GM18867 (cell line): Measurements from ENCODE around the gene XYLT2.
A peak's percentile ranks its signal among the peaks of the same experiment; 100 is the strongest.

Experiments used
- ATAC-seq: cut with Tn5 transposase; IDR thresholded peaks from one replicate; pipeline ENCODE4 v1.9.1; 2021; ENCODE audit warnings: mild to moderate bottlenecking, moderate library complexity; ENCODE audit not compliant: unreplicated experiment

The XYLT2 gene

GRCh38 chr17:50363217-50364060 is 17.5 kb downstream of the XYLT2 start:
- no peak for ATAC-seq

DNA sequence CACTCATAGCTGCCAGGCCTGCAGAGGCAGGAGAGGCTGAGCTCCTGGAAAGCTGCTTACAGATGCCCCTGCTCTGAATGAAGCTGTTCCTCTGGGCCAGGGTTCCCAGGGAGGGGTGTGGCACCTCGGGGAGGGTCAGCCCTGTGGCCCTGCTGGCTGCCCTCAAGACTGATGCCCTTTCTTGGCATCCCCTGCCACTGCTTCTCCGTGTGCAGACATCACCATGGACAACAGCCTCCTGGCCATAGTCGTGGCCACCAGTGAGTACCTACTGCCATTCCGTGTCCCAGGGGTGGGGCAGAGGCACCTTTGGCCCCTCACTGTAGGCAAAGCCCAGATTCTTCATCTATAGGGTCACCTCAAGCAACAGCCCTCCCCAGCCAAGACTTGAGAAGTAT is 18.1 kb downstream of the XYLT2 start:
- ATAC-seq: no peak

DNA sequence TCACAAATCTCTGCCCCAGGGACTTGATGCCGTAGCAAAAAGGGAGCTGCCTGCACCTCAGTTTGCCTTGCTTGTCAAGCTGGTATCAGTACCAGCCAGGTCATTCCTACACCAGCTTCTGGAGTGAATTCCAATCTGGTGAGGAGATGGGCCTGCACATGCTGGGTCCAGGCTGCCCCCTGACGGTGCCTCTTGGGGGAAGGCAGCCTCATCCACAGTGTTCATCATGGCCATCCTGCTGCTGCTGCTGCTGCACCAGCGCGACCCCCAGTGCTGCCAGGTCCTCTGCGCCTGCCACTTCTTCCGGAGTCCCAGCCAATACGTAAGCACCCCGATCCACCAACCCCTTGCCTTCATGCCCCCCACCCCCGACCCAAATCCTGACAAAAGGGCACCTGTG is 18.8 kb downstream of the XYLT2 start:
- no peak for ATAC-seq

DNA sequence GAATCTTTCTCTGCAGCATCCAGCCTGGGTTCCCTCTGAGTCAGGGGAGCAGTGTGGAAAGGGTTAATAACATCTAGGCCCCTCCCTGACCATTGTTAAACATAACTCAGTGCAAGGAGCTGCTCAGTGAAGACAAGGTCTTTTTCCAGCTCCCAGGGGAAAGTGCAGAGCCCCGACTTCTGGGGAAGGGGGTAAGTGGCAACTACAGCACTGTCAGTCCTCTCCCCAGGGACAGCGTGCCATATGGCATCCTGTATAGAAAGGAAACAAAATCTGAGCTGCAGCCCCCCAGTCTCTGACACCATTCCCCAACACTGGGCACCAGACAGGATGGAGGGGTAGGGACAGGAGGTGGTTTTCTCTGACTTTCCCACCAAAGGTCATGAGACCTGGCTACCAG is 19.2 kb downstream of the XYLT2 start:
- no peak for ATAC-seq

DNA sequence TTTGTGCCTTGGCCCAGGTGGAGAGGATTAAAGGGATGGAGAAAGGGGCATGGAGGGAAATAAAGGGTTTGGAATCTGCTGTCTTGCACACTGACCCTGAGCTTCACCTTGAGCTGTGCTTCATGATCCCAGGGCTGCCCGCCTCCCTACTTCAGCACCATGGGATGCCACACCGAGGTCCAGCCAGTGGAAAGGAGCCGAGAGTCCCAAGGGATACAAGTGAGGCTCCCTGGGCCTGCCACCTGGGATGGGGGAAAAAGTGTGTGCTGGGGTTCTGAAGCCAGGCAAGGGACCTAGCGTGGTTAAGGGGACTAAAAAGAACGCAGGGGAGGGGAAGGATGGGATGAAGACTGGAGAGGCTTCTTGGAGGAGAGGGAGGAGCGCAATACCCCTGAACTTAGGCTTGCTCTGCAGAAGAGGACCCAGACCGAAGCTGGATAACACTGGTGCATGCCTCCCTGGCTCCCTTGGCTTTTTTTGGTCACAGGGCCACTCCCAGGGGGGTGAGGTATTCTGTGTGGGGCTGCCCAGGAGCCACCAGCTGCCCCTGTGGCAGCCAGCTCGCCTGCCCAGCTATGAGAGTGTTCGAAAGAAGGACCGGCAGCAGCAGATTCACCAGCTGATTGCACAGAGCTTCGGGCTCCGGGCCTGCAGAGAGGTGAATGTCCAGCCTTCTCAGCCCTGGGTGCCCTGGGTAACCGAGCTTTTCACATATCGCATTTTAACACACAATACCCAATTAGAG is 19.9 kb downstream of the XYLT2 start:
- no peak for ATAC-seq

DNA sequence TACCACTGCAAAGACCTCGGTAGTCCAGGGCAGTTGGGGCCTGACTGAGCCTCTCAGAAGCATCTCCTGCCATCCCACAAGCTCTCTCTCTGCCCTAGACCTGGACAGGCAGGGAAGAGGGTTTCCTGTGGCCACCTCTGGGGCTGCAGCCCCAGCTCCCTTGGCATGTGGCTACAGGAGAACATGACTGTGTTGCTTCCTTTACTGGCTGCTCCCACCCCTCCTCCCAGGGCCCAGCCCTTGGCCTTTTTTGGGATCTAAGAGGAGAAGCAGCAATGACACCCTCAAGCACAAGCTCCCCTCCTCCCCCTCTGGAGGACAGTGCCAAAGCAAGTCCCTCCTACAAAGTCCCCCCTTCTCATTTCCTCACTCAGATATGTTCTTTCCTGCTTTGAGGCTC is 21.5 kb downstream of the XYLT2 start:
- ATAC-seq: no peak

DNA sequence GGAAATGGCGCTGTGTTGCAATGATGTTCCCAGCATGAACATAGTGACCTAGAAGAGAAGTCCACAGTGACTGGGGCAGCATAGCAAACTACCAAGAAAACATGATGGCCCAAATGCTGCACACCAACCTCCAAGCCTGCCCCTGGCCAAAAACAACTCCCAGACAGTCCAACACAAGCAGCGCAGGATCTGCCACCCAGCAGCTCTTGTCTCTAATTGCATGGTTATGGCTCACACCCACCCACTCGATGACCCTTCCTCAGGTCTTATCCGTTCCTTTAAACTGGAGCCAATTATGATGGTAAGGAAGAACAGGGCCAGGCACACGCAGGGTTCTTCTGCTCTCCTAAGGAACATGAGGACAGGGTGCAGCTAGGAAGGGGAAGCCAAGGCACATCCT is 24.1 kb downstream of the XYLT2 start:
- ATAC-seq: no peak

DNA sequence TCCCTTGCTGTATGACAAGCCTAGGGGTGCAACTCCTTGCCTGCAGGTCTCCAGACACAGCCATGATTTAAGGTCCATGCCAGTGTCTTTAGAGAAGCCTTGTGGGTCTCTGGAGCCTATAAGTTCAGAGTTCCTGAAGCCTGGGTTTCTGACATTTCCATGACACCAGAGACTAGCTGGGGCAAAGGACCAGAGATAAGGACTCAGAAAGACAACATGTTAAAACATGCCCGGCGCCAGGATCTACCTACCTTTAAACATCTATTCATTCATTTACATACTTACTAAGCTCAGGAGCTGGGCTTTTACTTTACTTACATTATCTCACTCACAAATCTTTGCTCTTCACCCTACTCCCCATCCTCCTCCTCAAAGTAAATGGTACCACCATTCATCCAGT is 25.6 kb downstream of the XYLT2 start:
- ATAC-seq: no peak

DNA sequence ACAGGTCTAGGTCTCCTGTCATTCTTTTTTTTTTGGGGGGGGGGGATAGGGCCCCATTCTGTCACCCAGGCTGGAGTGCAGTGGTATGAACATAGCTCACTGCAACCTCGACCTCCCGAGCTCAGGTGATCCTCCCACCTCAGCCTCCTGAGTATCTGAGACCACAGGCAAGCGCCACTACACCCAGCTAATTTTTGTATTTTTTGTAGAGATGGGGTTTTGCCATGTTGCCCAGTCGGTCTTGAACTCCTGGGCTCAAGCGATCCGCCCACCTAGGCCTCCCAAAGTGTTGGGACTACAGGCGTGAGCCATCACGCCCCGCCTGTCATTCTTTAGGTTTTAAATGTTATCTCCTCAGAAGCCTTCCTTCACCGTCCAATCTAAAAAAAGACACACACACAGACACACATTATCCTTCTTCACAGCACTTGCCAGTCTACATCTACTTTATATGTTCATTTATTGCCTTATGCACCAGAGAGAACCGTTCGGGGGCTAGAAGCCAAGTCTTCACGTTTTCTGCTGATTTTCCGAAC is 26.4 kb downstream of the XYLT2 start:
- no peak for ATAC-seq

GRCh38 chr17:50372758-50373556 is 27.0 kb downstream of the XYLT2 start, which contains the start of the genes EME1 and MRPL27:
Gene EME1 (plus strand): TSS chr17:50373229. CDS start chr17:50375209, 1,980 bp downstream.
Gene MRPL27 (minus strand): TSS chr17:50373184. CDS start chr17:50373170, 14 bp downstream.
- ATAC-seq: peak; percentile 76

DNA sequence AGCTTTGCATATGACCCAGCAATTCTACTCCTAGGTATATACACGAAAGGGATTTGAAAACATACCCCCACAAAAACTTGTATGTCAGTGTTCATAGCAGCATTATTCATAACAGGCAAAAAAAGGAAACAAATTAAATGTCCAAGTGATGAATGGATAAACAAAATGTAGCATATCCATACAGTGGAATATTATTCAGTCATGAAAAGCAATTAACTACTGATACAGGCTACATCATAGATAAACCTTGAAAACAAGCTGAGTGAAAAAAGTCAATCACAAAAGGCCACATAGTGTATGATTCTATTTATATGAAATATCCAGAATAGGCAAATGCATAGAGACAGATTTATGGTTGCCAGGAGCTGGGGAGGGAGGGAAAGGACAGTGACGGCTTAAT is 27.8 kb downstream of the XYLT2 start:
- ATAC-seq: no peak

- ATAC-seq: no peak
Observed at GRCh38 chr17:50375858-50376538, 30.1 kb downstream of the XYLT2 start.

DNA sequence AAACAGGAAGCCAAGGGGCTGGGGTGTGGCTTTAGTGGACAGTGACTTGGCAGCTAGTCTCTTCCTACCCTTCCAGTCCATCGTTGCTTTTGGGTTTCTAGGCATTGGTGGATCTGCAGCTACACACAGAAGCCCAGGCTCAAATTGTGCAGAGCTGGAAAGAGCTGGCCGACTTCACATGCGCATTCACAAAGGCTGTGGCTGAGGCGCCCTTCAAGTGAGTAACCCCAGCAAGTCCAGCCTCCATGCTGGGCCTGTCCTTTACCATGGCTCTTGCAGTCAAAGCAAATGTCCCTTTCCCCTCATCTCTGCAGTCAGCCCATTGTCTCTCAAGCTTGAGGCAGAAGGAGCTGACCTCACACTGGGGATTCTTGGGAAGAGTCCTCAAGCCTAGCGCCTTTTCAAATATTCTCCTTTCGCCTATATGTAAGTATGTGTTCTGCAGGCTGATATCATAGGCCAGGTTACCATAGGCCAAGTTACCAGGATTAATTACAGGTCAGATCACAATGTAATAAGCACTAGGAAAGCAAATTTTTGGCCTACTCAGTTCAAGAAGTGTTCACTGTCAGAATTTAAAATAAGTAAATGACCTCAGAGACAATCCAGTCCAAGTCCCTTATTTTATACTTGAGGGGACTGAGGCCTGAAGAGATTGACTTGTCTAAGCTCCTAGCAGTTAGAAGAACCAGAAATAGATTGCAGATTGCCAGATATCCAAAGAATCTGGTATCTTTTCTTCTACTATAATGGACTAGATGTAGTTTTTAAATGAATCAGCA is 33.6 kb downstream of the XYLT2 start:
- no peak for ATAC-seq

- no peak for ATAC-seq
Observed at GRCh38 chr17:50380369-50381259, 34.7 kb downstream of the XYLT2 start.

- no peak for ATAC-seq
Observed at GRCh38 chr17:50381260-50381815, 35.4 kb downstream of the XYLT2 start.

GRCh38 chr17:50381920-50382319 is 36.0 kb downstream of the XYLT2 start:
- no peak for ATAC-seq

DNA sequence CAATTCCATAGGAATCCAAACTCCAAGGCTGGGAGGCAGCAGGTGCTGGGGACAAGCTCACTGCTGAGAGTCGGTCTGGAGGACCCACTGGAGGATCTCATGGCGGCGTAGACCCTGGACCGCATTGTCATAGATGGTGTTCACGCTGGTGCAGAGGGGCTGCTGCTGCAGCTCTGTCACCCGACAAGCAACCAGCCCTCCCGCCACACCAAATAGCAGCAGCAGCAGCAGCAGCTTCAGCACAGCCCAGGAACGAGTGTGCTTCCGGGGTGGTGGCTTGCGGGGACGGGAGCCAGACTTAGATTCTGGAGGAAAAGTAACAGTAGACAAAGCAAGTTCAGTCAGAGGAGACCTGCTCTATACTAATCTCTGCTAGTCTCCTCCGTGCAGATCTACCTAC is 37.0 kb downstream of the XYLT2 start:
- ATAC-seq: no peak

GRCh38 chr17:50386510-50386909 is 40.6 kb downstream of the XYLT2 start:
- no peak for ATAC-seq
